ENCODE data around the gene PRKACG. TPM values are rescaled to one million over a fixed set of nuclear protein-coding genes. Genes with fewer than 3 reads are reported as not detected.

The PRKACG gene
- total and polyA plus RNA-seq, 2 donors = not detected

DNA sequence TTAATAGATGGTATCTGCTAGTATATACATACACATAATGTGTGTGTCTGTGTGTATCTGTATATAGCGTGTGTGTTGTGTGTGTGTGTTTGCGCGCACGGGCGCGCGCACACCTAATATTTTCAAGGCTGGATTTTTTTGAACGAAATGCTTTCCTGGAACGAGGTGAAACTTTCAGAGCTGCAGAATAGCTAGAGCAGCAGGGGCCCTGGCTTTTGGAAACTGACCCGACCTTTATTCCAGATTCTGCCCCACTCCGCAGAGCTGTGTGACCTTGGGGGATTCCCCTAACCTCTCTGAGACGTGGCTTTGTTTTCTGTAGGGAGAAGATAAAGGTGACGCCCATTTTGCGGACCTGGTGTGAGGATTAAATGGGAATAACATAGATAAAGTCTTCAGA is 22.4 kb upstream of the PRKACG start:
- peaks cover 5% of the 10 kb centered on the region for H3K4me1 ChIP-seq (ENCODE audit: insufficient read depth)
- no peak for DNase-seq (ENCODE audit: extremely low spot score)
- no peak overlapping the region for H3K27ac ChIP-seq (ENCODE audit: low read depth)
- no peaks in the 10 kb centered on the region for H3K36me3 ChIP-seq (ENCODE audit: insufficient read depth)
- 6% methylated on average over 14 of the region's 14 CpGs for WGBS
- H3K4me3 ChIP-seq (ENCODE audit: low read depth, low read length) = peak overlapping the region; percentile 76

GRCh38 chr9:69035438-69036308 is 21.8 kb upstream of the PRKACG start, which contains the start of gene FXN:
Gene FXN, plus strand, starts transcription at chr9:69035752. Its CDS starts 31 bp downstream, at chr9:69035783.
- Histone ChIP-seq H3K27ac (ENCODE audit: low read depth) (no peak within 1 kb of the TSS), H3K36me3 (ENCODE audit: insufficient read depth) (no peaks in the 10 kb centered on the region), H3K4me1 (ENCODE audit: insufficient read depth) (peaks cover 5% of the 10 kb centered on the region), H3K4me3 (ENCODE audit: low read depth, low read length) (peak within 1 kb of the TSS; percentile 76)
- peak; percentile 31 for DNase-seq (ENCODE audit: extremely low spot score)
- under 1% methylated on average over 75 of the region's 75 CpGs for WGBS

- 35% methylated on average over 2 of the region's 2 CpGs for WGBS
Observed at GRCh38 chr9:69034071-69034470, 20.2 kb upstream of the PRKACG start.

GRCh38 chr9:69030851-69031645 is 17.1 kb upstream of the PRKACG start:
- no peak for DNase-seq (ENCODE audit: extremely low spot score)
- no peaks in the 10 kb centered on the region for H3K36me3 ChIP-seq (ENCODE audit: insufficient read depth)
- 76% methylated on average over 1 of the region's 1 CpG for WGBS
- H3K27ac ChIP-seq (ENCODE audit: low read depth) = no peak overlapping the region
- no peak overlapping the region for H3K4me3 ChIP-seq (ENCODE audit: low read depth, low read length)
- H3K4me1 ChIP-seq (ENCODE audit: insufficient read depth) = peaks cover 2% of the 10 kb centered on the region

More at GRCh38 chr9:69034071-69034470, 20.2 kb upstream of the PRKACG start:
- Histone ChIP-seq H3K36me3 (ENCODE audit: insufficient read depth) (no peaks in the 10 kb centered on the region), H3K4me3 (ENCODE audit: low read depth, low read length) (no peak overlapping the region), H3K4me1 (ENCODE audit: insufficient read depth) (peaks cover 5% of the 10 kb centered on the region), H3K27ac (ENCODE audit: low read depth) (no peak overlapping the region)
- DNase-seq (ENCODE audit: extremely low spot score) = no peak

GRCh38 chr9:69029535-69029934 is 15.6 kb upstream of the PRKACG start:
- Histone ChIP-seq H3K4me1 (ENCODE audit: insufficient read depth) (no peaks in the 10 kb centered on the region), H3K27ac (ENCODE audit: low read depth) (no peak overlapping the region), H3K4me3 (ENCODE audit: low read depth, low read length) (no peak overlapping the region), H3K36me3 (ENCODE audit: insufficient read depth) (no peaks in the 10 kb centered on the region)
- DNase-seq (ENCODE audit: extremely low spot score) = no peak

DNA sequence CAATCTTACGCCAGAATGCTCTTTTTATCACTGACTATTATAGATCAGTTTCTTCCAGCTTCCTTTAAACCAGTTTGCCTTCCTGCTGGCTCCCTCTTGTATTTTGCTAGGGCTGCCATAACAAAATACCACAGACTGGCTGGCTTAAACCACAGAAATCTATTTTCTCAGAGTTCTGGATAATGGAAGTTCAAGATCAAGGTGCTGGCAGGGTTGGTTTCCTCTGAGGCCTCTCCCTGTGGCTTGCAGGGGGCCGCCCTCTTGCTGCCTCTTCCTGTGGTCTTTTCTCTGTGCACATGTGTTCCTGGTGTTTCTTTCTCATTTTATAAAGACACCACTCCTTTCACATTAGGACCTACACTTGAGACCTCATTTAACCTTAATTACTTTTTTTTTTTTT is 14.8 kb upstream of the PRKACG start:
- no peak for DNase-seq (ENCODE audit: extremely low spot score)
- no peaks in the 10 kb centered on the region for H3K36me3 ChIP-seq (ENCODE audit: insufficient read depth)
- no peaks in the 10 kb centered on the region for H3K4me1 ChIP-seq (ENCODE audit: insufficient read depth)
- no peak overlapping the region for H3K27ac ChIP-seq (ENCODE audit: low read depth)
- WGBS = 94% methylated on average over 2 of the region's 2 CpGs
- no peak overlapping the region for H3K4me3 ChIP-seq (ENCODE audit: low read depth, low read length)

- Histone ChIP-seq H3K27ac (ENCODE audit: low read depth) (no peak overlapping the region), H3K4me3 (ENCODE audit: low read depth, low read length) (no peak overlapping the region), H3K4me1 (ENCODE audit: insufficient read depth) (no peaks in the 10 kb centered on the region), H3K36me3 (ENCODE audit: insufficient read depth) (no peaks in the 10 kb centered on the region)
- DNase-seq (ENCODE audit: extremely low spot score) = no peak
- WGBS = 55% methylated on average over 5 of the region's 5 CpGs
Observed at GRCh38 chr9:69027355-69028097, 13.6 kb upstream of the PRKACG start.

DNA sequence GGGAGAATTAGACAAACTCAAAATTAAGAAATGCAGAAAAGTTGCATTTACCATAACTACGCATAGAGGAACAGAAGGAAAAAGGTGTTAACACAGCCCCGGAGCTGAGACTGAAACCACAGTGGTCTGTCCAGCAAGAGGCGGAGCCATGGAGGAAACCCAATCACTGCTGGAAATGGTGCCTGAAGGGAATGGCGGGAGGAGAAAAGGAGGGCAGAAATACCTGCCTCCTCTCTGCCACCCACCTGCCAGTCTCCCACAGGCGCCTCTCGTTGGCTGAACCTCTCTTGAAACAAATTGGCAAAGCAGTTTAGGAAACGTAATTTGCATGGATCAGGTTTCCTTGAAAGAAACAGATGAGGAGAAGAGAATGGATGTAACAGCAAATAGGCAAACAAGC is 9.7 kb upstream of the PRKACG start:
- 52% methylated on average over 7 of the region's 7 CpGs for WGBS
- Histone ChIP-seq H3K36me3 (ENCODE audit: insufficient read depth) (no peaks in the 10 kb centered on the region), H3K4me3 (ENCODE audit: low read depth, low read length) (no peak overlapping the region), H3K27ac (ENCODE audit: low read depth) (no peak overlapping the region), H3K4me1 (ENCODE audit: insufficient read depth) (no peaks in the 10 kb centered on the region)
- no peak for DNase-seq (ENCODE audit: extremely low spot score)

DNA sequence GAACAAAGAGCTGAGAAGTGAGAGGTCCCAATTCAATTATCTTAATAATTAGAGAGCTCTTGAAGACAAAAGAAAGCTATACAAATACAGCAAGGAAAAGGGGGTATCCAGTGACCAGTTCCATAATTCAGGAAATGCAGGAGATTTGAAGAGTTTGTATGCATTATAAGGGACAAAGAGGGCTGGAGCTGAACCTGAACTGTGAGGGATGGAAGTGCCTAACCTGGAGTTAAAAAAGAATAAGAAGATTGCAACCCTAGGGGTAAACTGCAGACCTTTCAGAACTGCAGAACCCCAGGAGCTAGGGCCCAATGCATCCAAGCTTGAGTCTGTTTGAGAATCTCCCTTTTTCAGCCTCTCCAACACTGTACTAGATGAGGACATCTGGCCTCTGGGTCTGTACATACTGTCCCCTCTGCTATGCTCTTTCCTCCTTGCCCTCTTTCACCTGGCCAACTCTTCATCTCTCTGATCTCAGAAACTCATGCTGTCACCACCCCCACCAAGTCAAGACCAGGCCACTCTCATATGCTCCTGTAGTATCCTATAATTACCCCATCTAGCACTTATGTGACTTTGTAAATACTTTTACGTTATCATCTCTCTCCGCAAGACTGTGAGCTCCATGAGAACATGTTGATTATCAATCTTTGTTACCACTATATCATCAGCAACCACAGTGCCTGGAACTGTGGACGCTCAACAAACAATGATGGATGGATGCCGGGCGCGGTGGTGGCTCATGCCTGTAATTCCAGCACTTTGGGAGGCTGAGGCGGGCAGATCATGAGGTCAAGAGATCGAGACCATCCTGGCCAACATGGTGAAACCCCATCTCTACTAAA is 6.6 kb upstream of the PRKACG start:
- DNase-seq (ENCODE audit: extremely low spot score) = no peak
- H3K4me1 ChIP-seq (ENCODE audit: insufficient read depth) = no peaks in the 10 kb centered on the region
- no peaks in the 10 kb centered on the region for H3K36me3 ChIP-seq (ENCODE audit: insufficient read depth)
- H3K27ac ChIP-seq (ENCODE audit: low read depth) = no peak overlapping the region
- H3K4me3 ChIP-seq (ENCODE audit: low read depth, low read length) = no peak overlapping the region
- 95% methylated on average over 8 of the region's 8 CpGs for WGBS

GRCh38 chr9:69019808-69020207 is 5.9 kb upstream of the PRKACG start:
- 52% methylated on average over 3 of the region's 3 CpGs for WGBS
- H3K4me3 ChIP-seq (ENCODE audit: low read depth, low read length) = no peak overlapping the region
- no peaks in the 10 kb centered on the region for H3K36me3 ChIP-seq (ENCODE audit: insufficient read depth)
- no peaks in the 10 kb centered on the region for H3K4me1 ChIP-seq (ENCODE audit: insufficient read depth)
- no peak overlapping the region for H3K27ac ChIP-seq (ENCODE audit: low read depth)
- no peak for DNase-seq (ENCODE audit: extremely low spot score)

GRCh38 chr9:69018737-69019136 is 4.8 kb upstream of the PRKACG start:
- Histone ChIP-seq H3K27ac (ENCODE audit: low read depth) (no peak overlapping the region), H3K36me3 (ENCODE audit: insufficient read depth) (no peaks in the 10 kb centered on the region), H3K4me3 (ENCODE audit: low read depth, low read length) (no peak overlapping the region), H3K4me1 (ENCODE audit: insufficient read depth) (no peaks in the 10 kb centered on the region)
- 76% methylated on average over 5 of the region's 5 CpGs for WGBS
- DNase-seq (ENCODE audit: extremely low spot score) = no peak

DNA sequence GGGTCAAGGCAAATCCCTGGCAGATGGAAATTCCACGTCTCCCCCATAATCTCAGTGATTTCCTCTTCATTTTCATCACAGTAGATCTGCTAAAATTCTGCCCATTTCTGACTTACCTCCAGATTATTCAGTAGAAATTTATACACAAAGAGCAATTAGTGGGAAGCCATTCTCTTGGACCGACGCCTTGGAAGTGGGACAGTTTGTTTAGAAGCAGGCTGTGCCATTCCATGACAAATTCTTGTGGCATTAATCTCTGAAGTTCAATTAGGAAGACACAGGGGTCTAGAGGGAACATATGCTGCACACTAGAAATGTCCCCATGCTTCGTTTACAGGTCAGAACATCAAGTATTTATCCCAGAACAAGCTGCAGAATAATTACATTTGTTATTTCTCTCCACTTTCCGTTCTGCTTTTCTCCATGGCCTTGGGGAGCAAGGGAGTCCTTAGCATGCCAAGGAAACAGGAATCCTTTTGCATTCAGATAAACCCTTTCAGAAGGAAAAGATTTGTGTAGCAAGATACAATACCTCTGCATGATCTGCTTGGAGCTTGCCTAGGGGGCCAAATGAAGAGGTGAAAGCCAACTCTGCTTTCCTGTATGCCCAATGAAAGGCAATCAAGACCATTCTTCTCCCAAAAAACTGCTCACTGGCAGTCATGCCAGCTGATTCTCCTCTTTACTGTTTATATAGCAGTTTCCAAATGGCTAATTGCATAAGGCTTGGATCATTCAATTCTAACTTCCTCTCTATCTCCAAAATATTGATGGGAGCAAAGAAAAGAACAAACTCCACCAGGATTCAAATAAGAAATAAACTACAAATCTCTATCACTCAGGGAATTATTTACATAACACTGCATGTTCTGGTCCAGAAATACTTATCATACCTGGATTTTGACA is 2.5 kb upstream of the PRKACG start:
- H3K4me1 ChIP-seq (ENCODE audit: insufficient read depth) = no peaks in the 10 kb centered on the region
- H3K4me3 ChIP-seq (ENCODE audit: low read depth, low read length) = no peak overlapping the region
- no peak for DNase-seq (ENCODE audit: extremely low spot score)
- no peaks in the 10 kb centered on the region for H3K36me3 ChIP-seq (ENCODE audit: insufficient read depth)
- no peak overlapping the region for H3K27ac ChIP-seq (ENCODE audit: low read depth)
- WGBS = 75% methylated on average over 5 of the region's 5 CpGs
